Epidermal melanocyte (primary cell): ENCODE measurements around the gene MEOX2.

Source experiments
- DNase-seq: peaks from one replicate; pipeline ENCODE4 v3.0.0; 2011; ENCODE audit warnings: low spot score; ENCODE audit not compliant: insufficient read length

MEOX2 gene

DNA sequence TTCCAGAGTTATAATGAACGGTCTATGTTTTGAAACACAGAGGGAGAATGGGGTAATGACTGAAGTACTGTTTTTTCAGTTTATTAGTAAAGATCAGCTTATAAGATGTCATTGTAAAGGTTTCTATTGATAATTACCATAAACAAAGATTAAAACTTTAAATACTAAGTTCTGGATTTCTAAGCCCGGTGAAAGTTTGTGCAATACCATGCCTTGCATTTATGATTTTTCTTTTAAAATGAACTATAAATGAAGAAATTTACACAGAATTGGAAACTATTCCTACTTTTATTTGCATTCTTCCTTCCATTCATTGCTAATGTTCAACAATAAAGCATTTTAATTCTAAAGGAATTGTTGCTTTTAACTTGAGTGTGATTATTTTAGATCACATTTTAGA lies 4.9 kb downstream of the MEOX2 start:
- DNase-seq: no peak

DNA sequence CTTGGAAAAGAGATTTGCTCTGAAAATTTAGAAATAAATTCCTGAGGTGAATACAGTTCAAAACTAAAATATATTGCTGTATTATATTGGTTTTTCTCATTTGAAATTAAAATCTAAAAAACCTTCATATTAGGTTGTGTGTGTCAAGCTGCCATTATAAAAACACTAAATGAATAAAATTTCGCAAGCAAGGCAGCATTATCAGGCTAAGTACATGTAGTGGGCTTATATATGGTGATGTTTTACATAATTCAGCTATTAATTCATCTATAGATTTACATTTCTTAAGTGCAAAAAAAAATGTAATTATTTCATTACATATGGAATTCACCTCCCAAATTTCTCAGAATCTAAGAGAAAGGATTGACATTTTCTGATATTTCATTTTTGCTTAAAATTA lies 5.3 kb downstream of the MEOX2 start:
- no peak for DNase-seq

DNA sequence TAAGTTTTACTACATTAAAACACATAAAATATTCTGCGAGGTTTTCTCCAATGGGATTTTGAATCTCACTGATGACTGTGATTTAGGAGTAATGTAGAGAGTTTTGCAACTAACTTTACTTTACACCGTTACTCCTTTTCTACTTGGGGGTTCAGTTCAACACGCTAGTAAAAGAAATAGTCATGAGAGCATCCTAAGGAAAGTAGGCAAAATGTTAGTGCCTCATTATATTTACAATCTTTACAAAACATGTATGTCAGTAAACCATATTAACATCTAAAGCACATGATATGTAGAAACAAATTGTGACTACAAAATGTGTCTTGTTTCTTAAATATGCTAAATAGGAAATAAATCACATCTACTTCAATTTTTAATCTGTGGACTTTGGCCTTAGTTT lies 6.0 kb downstream of the MEOX2 start:
- no peak for DNase-seq

- no peak for DNase-seq
Measured at GRCh38 chr7:15679306-15679705, 7.2 kb downstream of the MEOX2 start.

DNA sequence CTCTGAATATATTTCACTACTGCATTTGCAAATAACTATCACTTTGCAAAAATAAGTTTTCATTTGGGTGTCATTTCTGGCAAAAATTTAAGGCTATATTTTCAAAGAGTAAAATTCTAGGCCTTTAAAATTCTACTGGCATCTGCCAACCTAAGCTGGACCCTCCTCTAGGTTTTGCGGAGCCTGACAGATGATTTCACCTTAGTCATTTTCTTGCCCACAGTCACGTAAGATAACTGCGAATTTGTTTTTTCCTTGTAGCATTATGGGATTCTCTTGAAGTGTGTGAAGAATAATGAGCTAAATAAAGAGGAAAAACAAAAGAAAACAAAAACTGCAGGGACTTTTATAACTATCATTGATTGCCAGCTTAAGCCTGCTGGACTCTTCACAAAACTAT lies 7.8 kb downstream of the MEOX2 start:
- DNase-seq: no peak

- DNase-seq: no peak
Measured at GRCh38 chr7:15675379-15675778, 11.1 kb downstream of the MEOX2 start.

DNA sequence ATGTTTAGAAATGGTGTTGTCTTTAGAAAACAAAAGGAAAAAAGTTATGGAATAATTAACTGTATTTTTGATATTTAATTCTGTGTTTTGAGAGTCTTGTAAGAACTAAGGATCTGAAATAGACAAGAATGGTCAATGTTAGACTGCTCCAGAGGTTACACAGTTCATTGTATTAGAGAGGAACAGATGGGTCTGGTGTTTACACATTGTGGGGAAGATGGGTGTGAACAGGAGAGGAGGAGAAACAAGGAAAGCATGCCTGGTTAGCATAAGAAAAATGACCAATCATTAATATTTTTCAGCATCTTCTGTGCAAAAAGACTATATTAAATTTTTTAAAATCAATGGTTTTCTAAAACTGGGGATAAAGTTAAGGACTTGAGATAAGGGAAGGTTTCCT lies 11.9 kb downstream of the MEOX2 start:
- no peak for DNase-seq

- DNase-seq: no peak
Measured at GRCh38 chr7:15669443-15670090, 16.9 kb downstream of the MEOX2 start.

- DNase-seq: no peak
Measured at GRCh38 chr7:15667991-15668390, 18.5 kb downstream of the MEOX2 start.

- DNase-seq: no peak
Measured at GRCh38 chr7:15662451-15662850, 24.0 kb downstream of the MEOX2 start.

DNA sequence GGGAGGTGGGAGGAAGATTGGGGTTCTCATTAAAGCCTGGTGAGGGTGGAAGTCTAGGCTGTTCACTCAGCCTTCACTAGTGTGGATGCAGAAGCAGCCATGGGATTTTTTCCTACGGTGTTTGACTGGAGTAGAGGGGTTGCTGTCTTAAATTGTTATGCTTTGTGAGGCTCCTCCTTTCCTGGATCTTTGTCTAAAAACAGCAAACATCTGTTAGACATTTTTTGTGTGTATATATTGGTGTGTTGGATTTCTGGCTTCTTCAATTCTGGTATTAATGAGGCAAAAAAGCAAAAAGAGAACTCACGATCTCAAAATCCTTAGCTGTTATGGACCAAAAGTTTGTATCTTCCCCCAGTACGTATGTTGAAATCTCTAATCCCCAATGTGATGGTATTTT lies 28.2 kb downstream of the MEOX2 start:
- DNase-seq: no peak

DNA sequence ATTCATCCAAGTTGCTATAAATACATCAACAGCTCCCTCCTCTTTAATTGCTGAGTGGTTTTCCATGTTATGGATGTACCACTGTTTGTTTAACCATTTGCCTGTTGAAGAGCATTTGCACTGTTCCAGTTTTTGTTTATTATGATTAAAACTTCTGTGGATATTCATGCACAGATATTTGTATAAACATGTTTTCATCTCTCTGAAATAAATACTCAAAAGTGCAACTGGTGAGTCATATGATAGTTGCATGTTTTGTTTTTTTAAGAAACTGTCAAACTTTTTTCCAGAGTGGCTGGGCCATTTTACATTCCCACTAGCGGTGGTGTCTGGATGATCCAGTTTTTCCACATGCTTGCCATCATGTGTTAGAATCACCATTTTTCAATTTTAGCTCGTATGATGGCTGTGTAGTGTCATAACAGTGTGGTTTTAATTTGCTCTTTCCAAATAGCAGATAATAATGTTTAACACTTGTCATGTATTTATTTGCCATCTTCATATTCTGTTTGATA lies 33.6 kb downstream of the MEOX2 start:
- DNase-seq: no peak

DNA sequence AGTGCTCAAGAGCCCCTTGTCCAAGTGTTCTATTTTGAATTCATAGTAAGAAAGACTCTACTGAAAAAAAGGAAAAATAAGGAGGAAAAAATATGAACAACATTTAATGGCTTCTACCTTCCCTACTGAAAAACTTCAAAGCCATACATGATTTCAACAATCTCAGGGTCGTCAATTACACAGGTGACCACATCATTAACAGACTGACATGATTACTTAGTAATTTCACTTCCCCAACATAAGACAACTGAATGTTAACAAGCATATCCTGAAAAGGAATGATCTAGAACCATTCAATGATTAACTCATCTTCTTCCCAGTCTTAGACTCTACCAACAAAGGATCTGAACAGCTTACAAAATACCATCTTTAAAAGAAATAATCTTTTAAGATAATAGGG lies 34.8 kb downstream of the MEOX2 start:
- no peak for DNase-seq

GRCh38 chr7:15650787-15651186 lies 35.7 kb downstream of the MEOX2 start:
- no peak for DNase-seq

- DNase-seq: no peak
Measured at GRCh38 chr7:15648461-15648961, 38.0 kb downstream of the MEOX2 start.

DNA sequence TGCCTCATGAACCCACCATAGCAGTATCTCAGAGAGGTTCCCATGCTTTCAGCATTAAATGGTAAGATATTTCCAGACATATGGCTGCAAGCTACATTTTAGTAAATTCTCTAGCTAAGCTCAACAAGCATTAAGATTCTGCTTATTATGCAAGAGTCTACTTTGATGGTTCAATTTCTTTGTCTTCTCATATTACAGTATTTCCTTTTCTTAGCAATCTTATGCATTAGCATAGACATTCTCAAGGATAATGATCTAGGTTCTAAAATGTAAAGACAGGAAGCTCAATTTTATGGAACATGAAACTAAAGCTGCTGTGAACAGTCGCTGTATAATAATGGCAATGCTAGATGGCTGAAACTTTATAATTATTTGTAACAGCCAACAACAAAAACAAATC lies 39.2 kb downstream of the MEOX2 start:
- DNase-seq: no peak

GRCh38 chr7:15643000-15643705 lies 43.3 kb downstream of the MEOX2 start:
- DNase-seq: no peak

GRCh38 chr7:15628876-15629275 lies 57.6 kb downstream of the MEOX2 start:
- no peak for DNase-seq

- DNase-seq: no peak
Measured at GRCh38 chr7:15626041-15626440, 60.4 kb downstream of the MEOX2 start.

DNA sequence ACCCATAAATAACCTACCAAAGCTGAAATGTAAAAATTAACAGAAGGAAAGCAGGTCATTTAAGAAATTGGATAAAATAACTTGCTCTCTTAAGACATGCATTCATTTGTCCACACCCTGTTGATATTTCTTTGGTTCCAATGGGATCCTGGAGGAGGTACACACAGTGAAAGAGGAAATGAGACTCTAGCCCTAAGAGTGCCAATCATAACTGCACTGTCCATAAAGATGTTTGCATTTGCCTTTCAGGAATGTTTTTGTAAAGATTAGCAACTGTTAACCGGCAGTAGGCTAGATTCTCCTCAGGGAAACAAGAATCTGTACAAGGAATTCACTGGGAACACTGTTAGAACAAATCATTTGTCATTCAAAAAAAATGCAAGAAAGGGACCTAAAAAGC lies 61.0 kb downstream of the MEOX2 start:
- DNase-seq: no peak

DNA sequence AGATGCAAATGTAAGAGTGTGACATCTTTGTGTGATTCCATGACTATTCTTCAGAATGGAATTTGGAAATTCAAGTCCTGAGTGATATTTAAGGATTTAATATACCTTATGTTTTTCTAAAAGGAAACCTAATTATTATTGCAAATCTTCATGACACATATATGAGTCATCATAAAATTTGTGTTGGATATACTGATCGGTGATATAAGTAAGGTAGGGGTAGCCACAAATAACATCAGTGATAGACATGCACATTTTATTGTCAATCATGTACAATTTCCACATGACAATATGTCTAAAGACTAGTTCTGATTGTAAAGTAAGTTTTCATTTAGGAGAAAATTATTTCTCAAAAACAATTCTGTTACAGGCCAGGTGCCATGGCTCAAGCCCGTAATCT lies 65.0 kb downstream of the MEOX2 start:
- no peak for DNase-seq

DNA sequence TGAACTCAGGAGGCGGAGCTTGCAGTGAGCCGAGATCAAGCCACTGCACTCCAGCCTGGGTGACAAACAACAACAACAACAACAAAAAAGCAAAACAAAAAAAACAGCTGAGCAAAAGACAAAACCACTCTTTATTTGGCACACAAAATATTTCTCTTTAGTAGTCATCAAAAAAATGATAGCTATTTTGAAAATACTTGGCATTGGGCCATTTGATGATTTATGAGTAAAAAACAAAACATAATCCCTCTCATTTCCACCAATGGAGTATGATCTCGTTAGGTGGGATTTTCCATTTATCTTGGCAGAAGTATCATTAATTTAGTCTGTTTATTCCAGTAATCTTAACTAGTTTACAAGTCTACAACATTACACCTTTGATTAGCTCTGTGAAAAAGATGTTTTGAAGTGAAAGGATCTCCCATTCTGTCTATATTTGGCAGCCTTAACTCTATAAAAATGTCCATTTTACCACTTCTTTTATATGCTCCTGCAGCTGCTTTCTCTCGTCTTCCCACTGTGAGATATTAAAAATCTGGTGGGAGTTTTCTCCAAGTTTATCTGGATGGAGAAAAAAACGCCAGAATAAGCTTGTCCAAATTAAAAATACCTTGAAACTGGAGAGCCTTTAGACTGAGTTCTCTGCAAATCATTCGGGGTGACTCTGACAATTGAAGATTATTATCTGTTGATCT lies 65.8 kb downstream of the MEOX2 start:
- no peak for DNase-seq
